Peyer's patch (tissue), 4 donors: ENCODE measurements around the gene SMAD6.

Source experiments
- POLR2A ChIP-seq, 2 donors: fragments of 450-650 bp; IDR thresholded peaks; one replicate each; pipeline ENCODE4 v1.5.1; 2017; ENCODE audit warnings: antibody characterized with exemption in 2 of 2, mild to moderate bottlenecking in 2 of 2, moderate library complexity in 2 of 2
- TF ChIP-seq, protein P1 (sequence below), 6 experiments: fragments of 450-650 bp in 4 of 6; fragments of 200-600 bp in 2 of 6; sonication (generic) in 1 of 6; IDR thresholded peaks; one replicate each; pipeline ENCODE4 v1.5.1; 2017 to 2019; ENCODE audit warnings: antibody characterized with exemption in 6 of 6, mild to moderate bottlenecking in 3 of 6, moderate library complexity in 1 of 6

DNA sequence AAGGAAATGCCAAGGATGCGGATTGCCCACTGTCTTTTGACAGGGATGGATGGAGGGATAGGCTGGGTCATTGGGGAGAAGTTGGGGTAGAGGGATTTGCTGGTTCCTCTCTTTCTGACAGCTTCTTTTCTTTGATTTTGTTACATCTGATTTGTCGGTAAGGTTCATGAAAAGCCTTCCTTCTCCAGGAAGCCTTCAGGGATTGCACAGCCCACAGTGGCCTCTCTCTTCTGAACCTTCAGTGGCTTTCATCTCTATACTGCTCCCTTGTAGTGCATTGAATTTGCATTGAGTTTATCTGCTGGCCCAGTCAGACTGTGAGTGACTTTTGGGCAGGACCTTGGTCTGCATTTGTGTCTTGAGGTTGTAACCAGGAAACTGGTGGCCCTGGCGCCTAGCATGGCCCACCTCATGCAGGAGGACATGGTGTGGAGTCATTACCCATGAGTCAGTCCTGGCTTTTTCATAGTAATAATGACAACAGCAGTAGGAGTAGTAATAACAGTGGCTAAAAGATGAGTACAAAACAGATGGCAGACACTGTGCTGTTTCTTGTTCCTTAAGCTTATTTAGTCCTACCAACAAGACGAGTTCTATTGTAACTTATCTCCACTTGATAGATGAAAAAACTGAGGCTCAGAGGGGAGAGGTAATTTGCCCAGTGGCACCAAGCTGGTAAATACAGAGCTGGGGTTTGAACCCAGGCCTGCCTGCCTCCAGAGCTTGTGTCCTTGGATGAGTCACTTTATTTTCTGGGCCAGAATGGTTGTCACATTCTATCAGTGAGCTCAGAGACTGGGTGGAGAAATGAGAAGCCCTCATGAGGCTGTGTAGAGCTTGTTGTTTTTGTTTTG, 28.4 kb downstream of the SMAD6 start:
- TF ChIP-seq, protein P1, sequence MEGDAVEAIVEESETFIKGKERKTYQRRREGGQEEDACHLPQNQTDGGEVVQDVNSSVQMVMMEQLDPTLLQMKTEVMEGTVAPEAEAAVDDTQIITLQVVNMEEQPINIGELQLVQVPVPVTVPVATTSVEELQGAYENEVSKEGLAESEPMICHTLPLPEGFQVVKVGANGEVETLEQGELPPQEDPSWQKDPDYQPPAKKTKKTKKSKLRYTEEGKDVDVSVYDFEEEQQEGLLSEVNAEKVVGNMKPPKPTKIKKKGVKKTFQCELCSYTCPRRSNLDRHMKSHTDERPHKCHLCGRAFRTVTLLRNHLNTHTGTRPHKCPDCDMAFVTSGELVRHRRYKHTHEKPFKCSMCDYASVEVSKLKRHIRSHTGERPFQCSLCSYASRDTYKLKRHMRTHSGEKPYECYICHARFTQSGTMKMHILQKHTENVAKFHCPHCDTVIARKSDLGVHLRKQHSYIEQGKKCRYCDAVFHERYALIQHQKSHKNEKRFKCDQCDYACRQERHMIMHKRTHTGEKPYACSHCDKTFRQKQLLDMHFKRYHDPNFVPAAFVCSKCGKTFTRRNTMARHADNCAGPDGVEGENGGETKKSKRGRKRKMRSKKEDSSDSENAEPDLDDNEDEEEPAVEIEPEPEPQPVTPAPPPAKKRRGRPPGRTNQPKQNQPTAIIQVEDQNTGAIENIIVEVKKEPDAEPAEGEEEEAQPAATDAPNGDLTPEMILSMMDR (IDR thresholded peaks at IDR 0.05): no peak
- no peak for TF ChIP-seq POLR2A (IDR thresholded peaks at IDR 0.05)
